ENCODE data around the gene SCD5.
"Not testable (repeated sequence)": the region's sequence is repeated elsewhere in the genome, so short reads cannot be mapped to it uniquely, and the experiment has no call there.

The SCD5 gene

DNA sequence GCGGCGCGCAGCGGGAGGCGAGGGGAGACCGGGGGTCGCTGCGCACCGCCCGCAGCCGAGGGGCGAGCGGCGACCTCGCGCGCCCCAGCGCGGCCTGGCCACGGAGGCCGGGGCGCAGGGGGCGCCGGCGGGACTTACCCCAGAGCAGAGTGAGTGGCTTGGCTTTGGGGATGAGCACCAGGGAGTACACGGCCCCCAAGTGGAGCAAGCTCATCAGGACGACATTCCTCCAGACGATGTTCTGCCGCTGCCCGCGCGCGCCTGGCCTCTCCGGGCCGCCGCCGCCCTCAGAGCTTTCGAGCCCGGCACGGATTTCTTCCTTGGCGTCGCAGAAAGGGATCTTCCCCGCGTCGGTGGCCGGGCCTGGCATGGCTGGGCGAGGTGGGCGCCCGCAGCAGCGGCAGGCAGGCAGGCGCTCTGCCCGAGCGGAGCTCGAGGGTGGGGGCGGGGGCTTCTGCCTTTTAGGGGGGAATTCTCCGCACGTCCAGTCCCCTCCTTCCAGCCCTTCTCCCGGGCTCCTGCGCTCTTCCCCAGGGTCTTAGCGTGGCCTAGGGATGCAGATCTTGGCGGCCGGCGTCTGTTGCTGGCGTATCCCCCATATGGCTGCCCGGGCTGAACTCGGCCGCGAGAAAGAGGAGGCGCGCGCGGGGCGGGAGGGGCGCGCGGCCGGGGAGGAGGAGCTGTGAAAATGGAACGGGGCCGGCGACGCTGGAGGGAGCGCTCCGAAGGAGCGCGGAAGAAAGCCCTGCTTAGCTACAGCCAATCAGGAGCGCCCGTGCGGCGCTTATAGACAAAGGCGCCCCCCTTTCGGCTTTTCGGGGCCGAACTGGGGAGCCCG lies at the start of gene SCD5:
TSS of gene SCD5 (minus strand) at position 629 of the 838 bp plus-strand sequence. CDS start at position 370, 259 bp downstream.
- no peak for DNase-seq

DNA sequence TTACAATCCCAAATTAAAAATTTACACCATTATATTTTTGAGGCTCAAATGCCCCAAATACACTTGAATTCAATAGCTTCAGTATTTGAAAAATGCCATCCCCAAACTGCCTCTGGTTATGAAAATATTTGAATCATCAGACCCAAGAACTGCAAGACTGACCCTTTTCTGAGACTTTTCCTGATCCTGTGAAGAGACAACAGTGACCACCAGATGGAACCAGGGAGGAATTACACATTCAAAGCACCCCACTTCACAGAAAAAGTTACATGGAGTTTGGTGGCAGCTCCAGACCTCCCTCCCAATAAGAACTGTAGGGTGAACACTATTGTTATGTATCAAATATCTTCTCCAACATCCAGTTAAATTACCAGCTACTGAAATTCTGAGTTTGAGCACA lies 44.0 kb upstream of the SCD5 start:
- DNase-seq: no peak

DNA sequence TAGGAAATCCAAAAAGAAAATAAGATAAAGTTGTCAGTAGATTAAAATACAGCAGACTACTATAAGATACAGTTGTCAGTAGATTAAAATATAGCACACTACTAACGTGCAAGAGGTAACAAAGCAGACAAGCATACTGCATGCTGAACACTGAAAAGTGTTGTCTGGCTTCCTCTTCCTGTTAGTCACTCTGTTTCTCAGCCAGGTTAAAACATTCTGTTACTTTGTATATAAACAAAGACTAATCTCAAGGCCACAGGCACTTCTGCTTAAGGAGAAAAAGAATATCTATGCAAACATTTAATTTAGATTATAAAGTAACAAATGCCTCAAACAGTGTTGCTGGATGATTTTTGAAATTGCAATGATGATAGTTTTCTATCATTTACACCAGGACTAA lies 41.0 kb upstream of the SCD5 start:
- DNase-seq: no peak

DNA sequence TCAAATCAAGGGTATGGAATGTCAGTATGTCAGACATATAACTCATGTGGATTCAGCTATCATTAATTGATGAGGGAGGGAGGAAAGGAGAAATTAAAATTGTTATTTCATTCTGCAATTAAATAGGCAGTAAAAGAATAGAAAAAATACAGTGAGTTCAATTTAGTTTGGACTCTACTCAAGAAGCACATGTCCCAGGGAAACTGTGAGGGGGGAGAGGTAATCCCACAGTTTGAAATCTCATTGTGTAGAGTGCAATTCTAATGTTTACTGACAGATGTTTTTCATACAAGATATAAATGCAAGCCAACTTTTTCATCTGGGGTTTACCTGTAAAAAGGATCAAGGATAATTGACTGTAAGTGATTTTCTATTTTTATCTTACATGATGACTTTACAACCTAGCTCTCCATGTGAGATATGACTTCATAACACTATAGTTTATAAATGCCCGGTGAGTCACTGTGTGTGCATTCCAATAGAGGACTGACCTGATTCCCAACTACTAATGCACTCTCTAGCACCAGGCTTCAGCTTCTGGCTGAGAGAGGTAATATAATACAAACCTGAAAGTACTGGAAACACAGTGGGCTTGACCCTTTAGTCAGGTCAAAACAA lies 35.2 kb upstream of the SCD5 start:
- DNase-seq: no peak

- not testable (repeated sequence) for DNase-seq
Observed at GRCh38 chr4:82833060-82833459, 34.5 kb upstream of the SCD5 start.

GRCh38 chr4:82825425-82825824 lies 26.8 kb upstream of the SCD5 start:
- DNase-seq: no peak

- no peak for DNase-seq
Observed at GRCh38 chr4:82823062-82823461, 24.5 kb upstream of the SCD5 start.

- DNase-seq: no peak
Observed at GRCh38 chr4:82820689-82821088, 22.1 kb upstream of the SCD5 start.

GRCh38 chr4:82818664-82819662 lies 20.4 kb upstream of the SCD5 start:
- no peak for DNase-seq

DNA sequence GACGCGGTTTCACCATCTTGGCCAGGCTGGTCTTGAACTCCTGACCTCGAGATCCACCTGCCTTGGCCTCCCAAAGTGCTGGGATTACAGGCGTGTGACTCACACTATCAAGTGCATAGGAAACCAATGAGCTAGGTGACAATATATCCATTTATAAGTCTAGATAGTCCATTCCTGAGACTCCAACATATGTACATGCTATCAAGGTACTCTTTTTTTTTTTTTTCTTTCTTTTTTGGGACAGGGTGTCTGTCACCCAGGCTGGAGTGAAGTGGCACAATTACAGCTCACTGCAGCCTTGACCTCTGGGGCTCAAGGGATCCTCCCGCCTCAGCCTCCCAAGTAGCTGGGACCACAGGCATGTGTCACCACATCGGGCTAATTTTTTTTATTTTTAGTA lies 18.3 kb upstream of the SCD5 start:
- DNase-seq: not testable (repeated sequence)

DNA sequence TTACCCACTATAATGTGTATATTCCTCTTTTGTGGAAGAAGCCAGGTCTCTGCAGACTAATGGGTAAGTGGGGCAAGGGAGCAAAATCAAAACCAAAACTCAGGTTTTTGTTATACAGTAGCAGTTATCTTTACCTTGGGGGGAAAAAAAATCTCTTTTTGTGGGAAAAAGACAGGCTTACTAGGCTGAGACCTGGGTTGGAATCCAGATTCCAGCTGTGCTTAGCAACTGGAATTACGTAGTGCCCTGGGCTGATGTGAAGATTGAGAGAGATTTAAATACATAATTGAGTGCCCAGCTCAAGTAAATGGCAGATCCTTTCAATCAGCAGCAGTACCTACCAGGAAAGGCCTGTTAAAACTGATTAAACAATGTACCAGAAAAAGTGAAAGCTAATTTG lies 15.4 kb upstream of the SCD5 start:
- DNase-seq: no peak

DNA sequence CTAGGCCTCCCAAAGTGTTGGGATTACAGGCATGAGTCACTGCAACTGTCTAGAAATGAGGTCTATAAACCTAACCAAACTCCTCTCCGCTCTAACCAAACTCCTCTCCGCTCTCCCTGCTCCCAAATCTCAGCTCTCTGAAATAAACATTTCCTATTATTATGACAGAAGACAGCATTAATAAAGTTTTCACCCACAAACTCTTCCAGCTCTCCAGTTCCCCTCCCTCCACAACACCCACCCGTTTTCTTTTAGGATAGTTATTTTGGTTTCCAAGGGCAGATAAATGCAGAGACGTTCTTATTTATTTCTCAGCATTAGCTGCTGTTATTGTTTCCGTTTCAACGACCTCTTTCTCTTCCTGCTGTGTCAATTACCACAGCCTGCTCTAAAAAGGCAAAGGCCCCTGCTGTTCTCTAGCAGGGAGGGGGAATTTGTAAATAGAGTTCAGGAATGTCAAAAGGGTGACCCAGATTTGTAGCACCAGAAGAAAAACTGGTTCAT lies 13.3 kb upstream of the SCD5 start:
- DNase-seq: no peak

GRCh38 chr4:82811392-82811791 lies 12.8 kb upstream of the SCD5 start:
- DNase-seq: no peak

DNA sequence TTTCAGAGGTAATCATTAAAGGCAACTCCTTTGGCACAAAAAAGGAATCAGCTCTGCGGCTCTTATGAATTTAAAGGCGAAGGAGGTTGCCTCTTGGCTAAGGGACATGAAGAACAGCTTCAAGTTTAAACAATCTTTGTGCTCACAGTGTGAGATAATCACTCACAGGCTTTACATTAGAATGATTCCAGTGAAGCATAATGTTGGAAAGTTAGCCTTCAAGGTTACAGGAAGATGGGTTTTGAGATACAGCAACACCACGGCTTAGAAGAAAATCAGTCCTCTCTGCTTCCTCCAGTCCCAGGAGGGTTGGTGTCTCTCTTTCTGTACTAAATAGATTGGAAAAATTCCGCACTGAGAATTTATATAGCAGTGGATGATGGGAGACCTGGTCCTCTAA lies 11.6 kb upstream of the SCD5 start:
- DNase-seq: no peak

- no peak for DNase-seq
Observed at GRCh38 chr4:82809619-82810018, 11.0 kb upstream of the SCD5 start.

- no peak for DNase-seq
Observed at GRCh38 chr4:82803746-82804145, 5.2 kb upstream of the SCD5 start.

GRCh38 chr4:82802911-82803310 lies 4.3 kb upstream of the SCD5 start:
- DNase-seq: no peak

GRCh38 chr4:82801910-82802521 lies 3.4 kb upstream of the SCD5 start:
- DNase-seq: no peak

DNA sequence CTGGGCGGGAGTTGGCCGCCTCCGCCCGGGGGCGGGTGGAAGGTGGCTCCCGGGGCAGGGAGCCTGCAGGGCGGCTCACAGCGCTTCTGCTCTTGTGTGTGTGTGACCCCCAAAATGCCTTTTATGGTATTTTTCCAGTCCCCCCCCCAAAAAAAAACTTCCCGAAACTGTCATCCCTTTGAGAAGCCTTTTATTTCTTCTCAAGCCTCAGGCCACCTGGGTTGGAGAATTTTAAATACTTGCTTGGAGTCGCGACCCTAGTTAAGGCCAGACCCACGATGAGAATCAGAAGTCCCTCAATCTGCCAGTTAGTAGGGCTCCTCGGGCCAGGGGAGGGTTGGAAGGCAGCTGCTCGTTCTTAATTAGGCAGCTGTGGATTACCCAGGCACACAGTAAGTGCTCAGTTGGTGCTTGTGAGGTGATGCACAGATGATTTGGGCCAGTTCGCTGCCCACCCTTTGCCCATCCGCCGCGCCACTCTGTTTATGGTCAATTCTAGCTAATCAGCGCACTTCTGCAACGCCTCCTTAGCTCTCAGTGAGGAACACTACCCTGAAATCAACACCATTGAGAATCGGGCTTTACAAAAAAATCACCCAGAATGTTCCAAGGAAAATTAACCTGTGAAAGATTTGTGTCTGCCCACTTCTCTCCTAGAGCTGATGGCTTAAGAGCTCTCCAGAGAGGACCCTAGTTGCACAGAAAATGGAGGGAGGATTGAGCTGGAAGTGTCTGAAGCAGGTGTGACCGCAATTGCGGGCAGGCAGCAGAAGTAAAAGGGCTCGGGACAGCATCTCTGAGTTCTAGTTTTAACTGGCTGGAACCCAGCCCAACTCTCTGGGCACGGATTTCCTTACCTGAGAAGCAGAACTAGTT lies 648 bp upstream of the SCD5 start:
- DNase-seq: no peak

- DNase-seq: no peak
Observed at GRCh38 chr4:82797405-82798111, 1.0 kb downstream of the SCD5 start.

GRCh38 chr4:82797040-82797404 lies 1.6 kb downstream of the SCD5 start:
- no peak for DNase-seq

Measured in NCI-H2029 (cell line).